Activated CD4-positive, alpha-beta T cell treated with anti-CD3 and anti-CD28 coated beads, Interleukin-2, amount 10 ng/mL, durations not matched to agents 7 days and 5 days (primary cell): ENCODE results near the gene FGGY. TPM values are rescaled to one million over a fixed set of nuclear protein-coding genes. Genes with fewer than 3 reads are reported as not detected.

ENCODE experiments used
- CTCF ChIA-PET: fragments of 350-600 bp; sonication (Branson Sonifier 250); formaldehyde crosslinking; loops from one replicate; lab custom pipeline; 2021; ENCODE audit warnings: antibody characterized with exemption; lab: Charles Lee
- POLR2A ChIA-PET: fragments of 350-600 bp; sonication (Branson Sonifier 250); formaldehyde crosslinking; loops from one replicate; lab custom pipeline; 2021; ENCODE audit warnings: antibody characterized with exemption; lab: Charles Lee
- DNase-seq: peaks from one replicate; pipeline ENCODE4 v3.0.0-alpha.2; 2020
- H3K27ac Mint-ChIP-seq: one replicate; pipeline ENCODE4 v1.8.0; 2021; ENCODE audit warnings: mild to moderate bottlenecking, moderate library complexity, mixed read lengths
- H3K27me3 Mint-ChIP-seq: one replicate; pipeline ENCODE4 v1.8.0; 2021; ENCODE audit warnings: mixed read lengths
- H3K36me3 Mint-ChIP-seq: one replicate; pipeline ENCODE4 v1.8.0; 2021; ENCODE audit warnings: low read depth, mixed read lengths
- H3K4me1 Mint-ChIP-seq: one replicate; pipeline ENCODE4 v1.8.0; 2021; ENCODE audit warnings: mixed read lengths
- H3K4me3 Mint-ChIP-seq: one replicate; pipeline ENCODE4 v1.8.0; 2021; ENCODE audit warnings: mild to moderate bottlenecking, moderate library complexity, mixed read lengths
- H3K9me3 Mint-ChIP-seq: one replicate; pipeline ENCODE4 v1.8.0; 2021; ENCODE audit warnings: mixed read lengths
- total RNA-seq, 2 experiments: library from RNA; stranded (reverse); gene quantifications; one replicate each; pipeline ENCODE4 v1.2.3, GENCODE V29; 2021

The FGGY gene
- total RNA-seq, 2 experiments from 2014 or later, result 3.3 to 5.5 TPM

DNA sequence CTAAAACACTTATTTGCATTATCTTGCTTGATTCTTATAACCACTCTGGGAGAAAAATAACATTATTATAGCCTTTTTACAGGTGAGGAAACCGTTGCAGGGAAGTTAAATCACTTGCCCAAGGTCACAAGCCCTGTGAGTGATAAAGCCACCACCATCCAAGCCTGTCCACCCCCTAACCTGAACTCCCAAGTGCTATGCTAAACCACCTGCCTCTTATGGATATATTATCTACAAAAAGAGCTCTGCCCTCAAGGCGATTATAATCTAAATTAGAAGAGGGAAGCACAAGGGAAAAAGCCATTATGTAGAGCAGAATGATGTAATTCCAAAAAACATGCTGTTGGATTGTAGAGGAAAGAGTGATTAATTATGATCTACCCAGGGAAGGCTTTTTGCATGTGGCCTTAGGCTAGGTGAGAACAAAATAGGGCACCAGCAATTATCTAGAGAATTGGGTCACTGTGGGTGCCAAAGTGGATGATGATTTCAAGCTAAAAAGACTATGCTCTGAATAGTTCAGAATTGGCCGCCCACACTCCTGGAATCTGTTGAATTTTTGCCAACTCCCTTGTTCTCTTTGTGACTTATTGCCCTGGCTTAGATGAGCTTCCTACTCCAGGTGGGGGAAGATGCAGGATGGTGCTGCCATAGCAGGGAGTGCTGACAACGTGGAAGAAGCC, 205.3 kb downstream of the FGGY start:
- POLR2A ChIA-PET, result no interaction called here
- no peaks in the 10 kb centered on the region for H3K36me3 Mint-ChIP-seq
- CTCF ChIA-PET, result interaction anchor here (0.7 to 1.5 kb wide), 3 partner anchors 16 to 789 kb away, joined by 3 read pairs; no protein-coding TSS in a partner anchor

DNA sequence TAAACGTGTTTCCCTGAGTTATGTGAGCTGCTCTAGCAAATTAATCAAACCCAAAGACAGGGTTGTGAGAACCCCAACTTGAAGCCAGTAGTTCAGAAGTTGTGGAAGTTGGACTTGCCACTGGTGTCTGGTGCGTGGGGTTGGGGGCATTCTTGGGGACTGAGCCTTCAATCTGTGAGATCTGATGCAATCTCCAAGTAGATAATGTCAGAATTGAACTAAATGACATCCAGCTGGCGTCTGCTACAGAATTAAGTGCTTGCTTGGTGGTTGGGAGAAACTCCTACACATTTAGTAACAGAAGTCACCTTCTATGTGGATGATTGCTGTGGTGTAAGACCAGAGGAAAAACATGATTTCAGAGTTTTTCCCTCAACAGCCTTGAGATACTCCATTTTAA, 207.4 kb downstream of the FGGY start:
- Mint-ChIP-seq H3K27me3 (no peaks in the 10 kb centered on the region), H3K36me3 (no peaks in the 10 kb centered on the region), H3K4me1 (no peaks in the 10 kb centered on the region), H3K4me3 (no peak overlapping the region), H3K9me3 (no peaks in the 10 kb centered on the region), H3K27ac (no peak overlapping the region)
- ChIA-PET CTCF (no interaction called here), POLR2A (no interaction called here)
- no peak for DNase-seq

More for the DNA sequence above, 205.3 kb downstream of the FGGY start:
- no peak overlapping the region for H3K27ac Mint-ChIP-seq
- H3K4me3 Mint-ChIP-seq, result no peak overlapping the region
- no peak for DNase-seq
- H3K27me3 Mint-ChIP-seq, result no peaks in the 10 kb centered on the region
- H3K9me3 Mint-ChIP-seq, result no peaks in the 10 kb centered on the region
- peaks cover 3% of the 10 kb centered on the region for H3K4me1 Mint-ChIP-seq

DNA sequence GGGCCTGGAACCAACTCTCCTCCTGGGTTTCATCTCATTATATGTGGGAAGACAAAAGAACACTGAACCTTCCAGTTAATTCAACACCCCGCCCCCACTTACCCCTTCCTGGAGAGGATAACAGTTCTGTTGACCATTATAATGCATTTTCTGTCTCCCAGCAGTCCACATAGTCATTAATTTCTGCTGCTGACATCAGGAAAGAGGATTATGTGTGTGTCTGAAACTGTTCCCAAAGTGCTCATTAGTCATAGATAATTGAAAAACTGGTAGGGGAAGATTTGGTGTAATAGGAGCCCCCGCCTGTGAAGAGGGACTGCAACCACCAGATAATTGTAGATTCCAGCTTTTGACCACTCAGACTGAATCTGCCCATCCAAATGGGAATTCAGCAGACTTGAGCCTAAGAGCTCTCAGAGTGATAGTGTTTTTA, 208.7 kb downstream of the FGGY start:
- ChIA-PET CTCF (no interaction called here), POLR2A (no interaction called here)
- H3K9me3 Mint-ChIP-seq, result no peaks in the 10 kb centered on the region
- no peaks in the 10 kb centered on the region for H3K4me1 Mint-ChIP-seq
- H3K27me3 Mint-ChIP-seq, result no peaks in the 10 kb centered on the region
- H3K4me3 Mint-ChIP-seq, result no peak overlapping the region
- no peak overlapping the region for H3K27ac Mint-ChIP-seq
- DNase-seq, result no peak
- H3K36me3 Mint-ChIP-seq, result no peaks in the 10 kb centered on the region

DNA sequence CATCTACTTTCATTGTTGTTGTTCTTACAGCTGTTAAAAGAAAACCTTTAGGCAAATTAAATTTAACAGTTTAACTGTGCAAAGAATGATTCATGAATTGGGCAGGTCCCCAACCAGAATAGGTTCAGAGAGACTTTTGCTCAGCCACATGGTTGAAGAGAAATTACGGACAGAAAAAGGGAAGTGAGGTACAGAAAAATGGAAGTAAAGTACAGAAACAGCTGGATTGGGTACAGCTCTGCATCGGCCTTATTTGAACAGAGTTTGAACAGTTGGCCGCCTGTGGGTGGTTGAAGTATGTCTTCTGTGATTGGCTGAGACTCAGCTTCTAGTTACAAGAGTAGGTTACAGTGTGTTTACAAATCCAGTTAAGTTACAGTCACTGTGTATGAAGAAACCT, 210.1 kb downstream of the FGGY start:
- Mint-ChIP-seq H3K4me3 (no peak overlapping the region), H3K36me3 (no peaks in the 10 kb centered on the region), H3K4me1 (no peaks in the 10 kb centered on the region), H3K27ac (no peak overlapping the region), H3K9me3 (no peaks in the 10 kb centered on the region), H3K27me3 (no peaks in the 10 kb centered on the region)
- DNase-seq, result no peak
- POLR2A ChIA-PET, result no interaction called here
- CTCF ChIA-PET, result interaction anchor here (0.6 kb wide), 1 partner anchor 16 kb away, joined by 4 read pairs; no protein-coding TSS in a partner anchor

DNA sequence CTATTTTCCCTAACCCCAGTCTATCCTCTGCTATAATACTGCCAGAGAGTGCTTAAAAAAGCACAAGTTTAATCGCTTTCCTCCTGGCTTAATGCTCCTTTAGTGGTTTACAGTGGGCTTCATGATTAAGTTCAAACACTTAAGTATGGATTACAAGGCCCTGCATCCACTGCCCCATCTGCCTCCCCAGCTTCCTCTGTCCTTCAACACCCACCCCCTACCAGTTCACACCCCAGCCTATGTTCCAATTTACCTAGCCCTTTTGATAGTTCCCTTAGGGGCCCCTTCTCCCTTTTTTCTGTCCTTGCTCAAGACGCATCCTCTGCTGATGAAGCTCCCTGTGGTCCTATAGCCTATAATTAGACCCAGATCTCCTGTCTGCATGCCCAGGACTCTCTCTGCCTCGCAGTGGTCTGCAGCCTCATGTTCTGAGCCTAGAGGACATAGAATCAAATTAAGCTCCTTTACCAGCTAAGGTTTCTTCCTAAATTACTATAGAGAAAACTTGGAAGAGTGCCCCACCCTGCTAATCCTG, 212.5 kb downstream of the FGGY start:
- DNase-seq, result no peak
- Mint-ChIP-seq H3K4me3 (no peak overlapping the region), H3K27ac (no peak overlapping the region), H3K27me3 (no peaks in the 10 kb centered on the region), H3K4me1 (no peaks in the 10 kb centered on the region), H3K36me3 (no peaks in the 10 kb centered on the region), H3K9me3 (no peaks in the 10 kb centered on the region)
- ChIA-PET POLR2A (no interaction called here), CTCF (interaction anchor here (1.8 kb wide), 1 partner anchor 377 kb away, joined by 3 read pairs; no protein-coding TSS in a partner anchor)

DNA sequence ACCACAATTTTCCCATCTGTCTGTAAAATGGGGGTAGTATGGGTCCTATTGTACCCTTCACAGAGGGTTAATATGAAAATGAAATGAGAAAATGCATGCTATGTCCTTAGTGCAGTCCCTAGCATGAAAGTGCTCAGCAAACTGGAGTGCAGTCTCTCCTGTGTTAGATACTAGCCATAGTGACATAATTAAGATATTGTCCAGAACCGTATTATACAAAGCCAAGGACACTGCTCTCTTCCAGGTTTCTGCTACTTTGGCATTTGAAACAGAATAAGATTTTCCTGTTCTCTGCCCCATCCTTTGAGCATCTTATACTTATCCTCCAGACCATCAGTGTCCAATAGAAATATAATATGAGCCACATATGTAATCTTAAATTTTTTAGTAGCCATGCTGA, 213.4 kb downstream of the FGGY start:
- no peaks in the 10 kb centered on the region for H3K36me3 Mint-ChIP-seq
- no peaks in the 10 kb centered on the region for H3K4me1 Mint-ChIP-seq
- H3K4me3 Mint-ChIP-seq, result no peak overlapping the region
- H3K27ac Mint-ChIP-seq, result no peak overlapping the region
- no peak for DNase-seq
- no peaks in the 10 kb centered on the region for H3K9me3 Mint-ChIP-seq
- ChIA-PET CTCF (interaction anchor here (1.8 kb wide), 1 partner anchor 377 kb away, joined by 3 read pairs; no protein-coding TSS in a partner anchor), POLR2A (no interaction called here)
- no peaks in the 10 kb centered on the region for H3K27me3 Mint-ChIP-seq

DNA sequence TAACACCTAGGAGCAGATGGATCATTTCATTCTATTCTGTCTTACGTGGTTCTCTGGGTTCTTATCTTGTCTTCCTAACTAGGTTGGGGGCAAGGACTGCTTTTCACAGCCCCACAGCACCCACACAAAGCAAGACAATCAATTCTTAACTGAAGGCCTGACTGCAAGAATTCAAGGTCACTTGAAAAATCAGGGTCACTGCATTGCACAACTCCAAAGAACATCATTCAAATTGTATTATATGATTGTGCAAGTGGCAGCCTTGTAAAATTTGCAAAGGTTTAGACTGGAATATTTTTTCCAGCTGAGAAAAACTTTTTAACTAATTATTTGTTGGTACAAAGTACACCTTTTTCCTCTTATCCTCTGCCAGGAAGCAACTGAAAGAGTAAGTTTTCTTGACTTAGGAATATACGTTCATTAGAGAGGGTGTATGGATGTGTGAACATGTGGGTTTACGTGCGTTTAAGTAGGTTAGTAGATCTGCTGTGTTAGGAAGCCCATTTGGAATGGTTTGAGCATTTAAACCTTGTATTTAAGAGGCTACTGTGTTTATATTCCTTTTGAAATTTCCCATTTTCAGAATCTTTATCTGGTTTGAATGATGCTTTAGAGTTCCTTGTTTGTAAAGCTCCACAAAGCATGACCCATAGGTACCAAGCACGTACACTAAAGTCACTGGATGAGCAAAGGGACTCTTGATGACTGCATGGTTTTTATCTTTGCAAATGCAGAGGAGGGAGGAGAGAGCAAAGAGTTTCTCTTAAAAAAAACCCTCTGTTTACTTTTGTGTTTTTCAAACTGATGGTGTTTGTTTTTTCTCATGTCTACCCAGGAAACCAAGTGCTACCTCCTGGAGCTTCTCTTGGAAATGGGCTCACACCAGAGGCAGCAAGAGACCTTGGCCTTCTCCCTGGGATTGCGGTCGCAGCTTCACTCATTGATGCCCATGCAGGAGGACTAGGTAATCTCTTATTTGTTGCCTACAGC, 214.9 kb downstream of the FGGY start:
- Mint-ChIP-seq H3K9me3 (no peaks in the 10 kb centered on the region), H3K4me3 (no peak overlapping the region), H3K27ac (no peak overlapping the region), H3K36me3 (no peaks in the 10 kb centered on the region), H3K27me3 (no peaks in the 10 kb centered on the region), H3K4me1 (no peaks in the 10 kb centered on the region)
- ChIA-PET CTCF (no interaction called here), POLR2A (no interaction called here)
- no peak for DNase-seq

DNA sequence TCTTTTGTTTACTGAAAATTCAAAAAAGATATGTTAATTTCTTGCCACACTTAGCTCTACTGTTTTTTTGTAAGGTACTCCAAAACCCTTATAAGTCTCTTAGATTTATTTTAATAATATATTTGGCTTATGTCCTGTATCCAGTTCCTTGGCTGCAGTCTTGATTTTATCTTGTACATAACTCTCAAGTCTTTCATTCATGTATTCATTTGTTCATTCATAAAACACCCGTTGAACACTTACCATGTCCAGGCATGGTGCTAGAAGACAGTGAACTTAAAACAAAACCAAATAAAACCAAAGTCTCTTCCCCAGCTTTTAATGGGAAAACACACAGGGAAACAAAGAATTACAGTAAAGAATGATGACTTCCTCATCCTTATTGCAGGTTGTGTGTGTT, 215.8 kb downstream of the FGGY start:
- Mint-ChIP-seq H3K27ac (no peak overlapping the region), H3K27me3 (no peaks in the 10 kb centered on the region), H3K9me3 (no peaks in the 10 kb centered on the region), H3K4me3 (no peak overlapping the region), H3K36me3 (no peaks in the 10 kb centered on the region), H3K4me1 (no peaks in the 10 kb centered on the region)
- ChIA-PET POLR2A (no interaction called here), CTCF (no interaction called here)
- no peak for DNase-seq

DNA sequence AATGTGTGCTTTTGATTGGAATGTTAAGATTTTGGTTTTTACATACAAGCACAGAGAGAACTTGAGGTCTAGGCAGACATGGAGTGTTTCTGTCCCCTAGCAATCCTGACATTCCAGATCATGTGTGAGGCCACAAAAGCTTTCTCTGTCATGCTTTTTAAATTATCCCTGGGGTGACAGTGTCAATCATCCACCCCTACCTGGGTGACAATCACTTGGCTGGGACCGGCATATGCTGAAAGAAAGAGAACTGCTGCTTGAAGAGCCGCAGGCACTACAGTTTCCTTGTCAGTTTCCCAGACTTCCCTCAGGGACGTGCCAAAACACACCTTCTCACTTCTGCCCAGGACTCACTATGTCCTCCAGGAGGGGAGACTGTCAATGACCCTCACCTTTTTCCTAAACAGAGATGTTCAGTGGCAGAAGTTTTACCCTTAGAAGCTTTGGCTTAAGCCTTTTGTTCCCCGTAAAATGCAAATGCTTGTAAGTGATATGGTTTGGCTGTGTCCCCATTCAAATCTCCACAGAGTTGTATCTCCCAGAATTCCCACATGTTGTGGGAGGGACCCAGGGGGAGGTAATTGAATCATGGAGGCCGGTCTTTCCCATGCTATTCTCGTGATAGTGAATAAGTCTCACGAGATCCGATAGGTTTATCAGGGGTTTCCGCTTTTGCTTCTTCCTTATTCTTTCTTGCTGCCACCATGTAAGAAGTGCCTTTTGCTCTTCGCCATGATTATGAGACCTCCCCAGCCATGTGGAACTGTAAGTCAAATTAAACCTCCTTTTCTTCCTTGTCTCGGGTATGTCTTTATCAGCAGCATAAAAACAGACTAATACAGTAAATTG, 217.4 kb downstream of the FGGY start:
- CTCF ChIA-PET, result no interaction called here
- Mint-ChIP-seq H3K27me3 (no peaks in the 10 kb centered on the region), H3K4me1 (no peaks in the 10 kb centered on the region), H3K4me3 (no peak overlapping the region), H3K36me3 (no peaks in the 10 kb centered on the region), H3K9me3 (no peaks in the 10 kb centered on the region), H3K27ac (no peak overlapping the region)
- POLR2A ChIA-PET, result no interaction called here
- no peak for DNase-seq

DNA sequence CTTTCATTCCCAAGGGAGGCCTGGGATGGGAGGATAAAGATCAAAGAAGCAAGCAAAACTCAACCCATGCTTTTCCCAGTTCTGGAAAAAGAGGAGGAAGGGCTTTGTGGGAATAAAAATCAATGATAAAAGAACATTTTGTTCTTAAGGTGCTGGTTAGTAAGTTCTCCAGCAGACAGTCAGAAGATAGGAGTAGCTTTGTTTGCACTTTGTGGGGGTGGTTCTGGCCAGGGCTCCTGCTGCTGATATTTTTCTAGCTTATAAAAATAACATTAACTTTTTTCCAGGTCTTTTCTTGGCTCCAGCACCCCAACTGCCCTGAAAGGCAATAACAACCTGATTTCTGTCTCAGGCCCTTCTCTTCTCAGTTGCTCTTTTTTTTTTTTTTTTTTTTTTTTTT, 220.0 kb downstream of the FGGY start:
- H3K9me3 Mint-ChIP-seq, result no peaks in the 10 kb centered on the region
- POLR2A ChIA-PET, result no interaction called here
- H3K27me3 Mint-ChIP-seq, result no peaks in the 10 kb centered on the region
- H3K27ac Mint-ChIP-seq, result no peak overlapping the region
- CTCF ChIA-PET, result no interaction called here
- DNase-seq, result no peak
- no peaks in the 10 kb centered on the region for H3K36me3 Mint-ChIP-seq
- H3K4me1 Mint-ChIP-seq, result no peaks in the 10 kb centered on the region
- no peak overlapping the region for H3K4me3 Mint-ChIP-seq

DNA sequence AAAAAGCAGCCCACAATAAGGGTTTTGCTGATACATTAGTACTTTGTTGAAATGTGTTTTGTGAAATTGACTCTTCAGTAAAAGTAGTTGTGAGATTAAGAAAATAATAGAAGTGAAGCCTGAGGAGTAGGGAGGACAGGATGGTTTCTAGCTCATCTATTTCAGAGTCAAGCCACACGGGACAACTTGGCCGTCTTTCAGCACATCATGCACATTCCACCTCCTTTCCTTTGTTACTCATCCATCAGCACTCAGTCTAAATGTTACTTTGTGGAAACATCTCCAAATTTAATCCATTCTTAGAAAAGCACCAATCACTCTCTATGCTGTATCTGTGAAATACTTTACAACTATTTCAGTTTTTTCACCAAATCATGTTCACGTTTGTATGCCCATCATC, 223.3 kb downstream of the FGGY start:
- no peaks in the 10 kb centered on the region for H3K27me3 Mint-ChIP-seq
- CTCF ChIA-PET, result no interaction called here

DNA sequence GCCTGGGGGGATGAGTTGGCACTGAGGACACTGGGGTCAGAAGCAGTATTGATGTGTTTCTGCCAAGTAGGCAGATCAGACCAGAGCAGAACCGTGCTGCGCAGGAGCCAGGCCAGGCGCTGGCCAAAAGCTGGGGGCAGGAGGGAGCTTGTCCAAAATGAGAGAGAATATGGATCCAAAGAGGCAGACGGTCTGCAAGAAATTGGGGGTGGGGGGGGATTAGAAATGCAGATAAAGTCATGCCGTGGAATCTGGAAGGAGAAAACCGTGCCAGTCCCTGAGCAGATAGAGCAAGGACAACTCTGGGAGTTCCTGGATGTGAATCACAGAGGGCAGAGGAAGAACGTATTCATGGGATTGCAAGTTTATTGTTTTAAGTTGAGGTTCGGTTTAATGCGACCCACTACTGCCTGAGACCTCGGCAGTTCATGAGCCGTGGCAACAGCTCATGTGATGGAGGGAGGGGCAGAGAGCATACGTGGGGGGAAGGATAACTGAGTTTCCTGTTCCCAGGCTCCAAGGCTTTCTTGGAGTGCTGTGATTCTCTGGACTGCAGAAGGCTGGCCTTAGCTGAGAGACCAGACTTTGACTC, 224.0 kb downstream of the FGGY start:
- H3K4me1 Mint-ChIP-seq, result no peaks in the 10 kb centered on the region
- no peak overlapping the region for H3K27ac Mint-ChIP-seq
- H3K27me3 Mint-ChIP-seq, result no peaks in the 10 kb centered on the region
- H3K4me3 Mint-ChIP-seq, result no peak overlapping the region
- H3K9me3 Mint-ChIP-seq, result no peaks in the 10 kb centered on the region
- CTCF ChIA-PET, result interaction anchor here (1.2 kb wide), 1 partner anchor 34 kb away, joined by 3 read pairs; no protein-coding TSS in a partner anchor
- no peaks in the 10 kb centered on the region for H3K36me3 Mint-ChIP-seq
- no peak for DNase-seq
- POLR2A ChIA-PET, result no interaction called here

More for the DNA sequence above, 223.3 kb downstream of the FGGY start:
- Mint-ChIP-seq H3K9me3 (no peaks in the 10 kb centered on the region), H3K36me3 (no peaks in the 10 kb centered on the region), H3K4me3 (no peak overlapping the region), H3K4me1 (no peaks in the 10 kb centered on the region), H3K27ac (no peak overlapping the region)
- POLR2A ChIA-PET, result no interaction called here
- no peak for DNase-seq
